ENCODE results near the gene RNF212B. TPM values are rescaled to one million over a fixed set of nuclear protein-coding genes. Genes with fewer than 3 reads are reported as not detected.
"Not testable (repeated sequence)": the region's sequence is repeated elsewhere in the genome, so short reads cannot be mapped to it uniquely, and the experiment has no call there.

Gene RNF212B
- total RNA-seq, 1 experiment from 2014 or later: not detected

- H2AFZ ChIP-seq; H3F3A ChIP-seq (ENCODE audit: insufficient read depth, low read depth); BruUV-seq (replicated peaks); POLR2A ChIA-PET (ENCODE audit: unreplicated experiment); H3K79me2 ChIP-seq (ENCODE audit: low read depth); H3K9me2 ChIP-seq (ENCODE audit: insufficient read depth); H3K4me2 ChIP-seq; DNase-seq; intact Hi-C loops (cut with micrococcal nuclease; ENCODE audit: unreplicated experiment); H3K4me1 ChIP-seq (replicated peaks; ENCODE audit: insufficient read depth); H3K27ac ChIP-seq; H4K20me1 ChIP-seq (ENCODE audit: insufficient read depth); H3K9me3 ChIP-seq (ENCODE audit: insufficient read depth, low read depth); H3K4me3 ChIP-seq; H3K36me3 ChIP-seq (ENCODE audit: low read depth); H3K27me3 ChIP-seq (ENCODE audit: insufficient read depth, low read depth): not testable (repeated sequence)
- CTCF ChIA-PET: interaction anchor here (0.6 kb wide), 1 partner anchor 47 kb away, joined by 9 read pairs; no protein-coding TSS in a partner anchor
These were observed 38.6 kb upstream of the RNF212B start for GRCh38 chr14:23199141-23199540.

- Histone ChIP-seq H3K79me2 (ENCODE audit: low read depth) (no peaks in the 10 kb centered on the region), H3K27me3 (ENCODE audit: insufficient read depth, low read depth) (no peaks in the 10 kb centered on the region), H3K36me3 (ENCODE audit: low read depth) (no peaks in the 10 kb centered on the region), H3K4me3 (no peak overlapping the region), H3K4me1 (replicated peaks; ENCODE audit: insufficient read depth) (no peaks in the 10 kb centered on the region), H2AFZ (no peak overlapping the region), H3K9me2 (ENCODE audit: insufficient read depth) (no peaks in the 10 kb centered on the region), H3K27ac (no peak overlapping the region), H4K20me1 (ENCODE audit: insufficient read depth) (no peaks in the 10 kb centered on the region), H3K9me3 (ENCODE audit: insufficient read depth, low read depth) (no peaks in the 10 kb centered on the region), H3F3A (ENCODE audit: insufficient read depth, low read depth) (no peaks in the 10 kb centered on the region), H3K4me2 (no peak overlapping the region)
- intact Hi-C loops (cut with micrococcal nuclease; ENCODE audit: unreplicated experiment): no loop called here
- ChIA-PET CTCF (no interaction called here), POLR2A (ENCODE audit: unreplicated experiment) (no interaction called here)
- no peak for DNase-seq
- no peak for TF ChIP-seq EZH2 (IDR thresholded peaks at IDR 0.05; ENCODE audit: low read depth)
- TF ChIP-seq, protein P1, sequence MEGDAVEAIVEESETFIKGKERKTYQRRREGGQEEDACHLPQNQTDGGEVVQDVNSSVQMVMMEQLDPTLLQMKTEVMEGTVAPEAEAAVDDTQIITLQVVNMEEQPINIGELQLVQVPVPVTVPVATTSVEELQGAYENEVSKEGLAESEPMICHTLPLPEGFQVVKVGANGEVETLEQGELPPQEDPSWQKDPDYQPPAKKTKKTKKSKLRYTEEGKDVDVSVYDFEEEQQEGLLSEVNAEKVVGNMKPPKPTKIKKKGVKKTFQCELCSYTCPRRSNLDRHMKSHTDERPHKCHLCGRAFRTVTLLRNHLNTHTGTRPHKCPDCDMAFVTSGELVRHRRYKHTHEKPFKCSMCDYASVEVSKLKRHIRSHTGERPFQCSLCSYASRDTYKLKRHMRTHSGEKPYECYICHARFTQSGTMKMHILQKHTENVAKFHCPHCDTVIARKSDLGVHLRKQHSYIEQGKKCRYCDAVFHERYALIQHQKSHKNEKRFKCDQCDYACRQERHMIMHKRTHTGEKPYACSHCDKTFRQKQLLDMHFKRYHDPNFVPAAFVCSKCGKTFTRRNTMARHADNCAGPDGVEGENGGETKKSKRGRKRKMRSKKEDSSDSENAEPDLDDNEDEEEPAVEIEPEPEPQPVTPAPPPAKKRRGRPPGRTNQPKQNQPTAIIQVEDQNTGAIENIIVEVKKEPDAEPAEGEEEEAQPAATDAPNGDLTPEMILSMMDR (conservative IDR thresholded peaks at IDR 0.05): no peak
- no TSS peak for BruUV-seq (replicated peaks)
These were observed 35.7 kb upstream of the RNF212B start for GRCh38 chr14:23202001-23202400.

GRCh38 chr14:23206422-23207145 is 31.2 kb upstream of the RNF212B start:
- no peaks in the 10 kb centered on the region for H3F3A ChIP-seq (ENCODE audit: insufficient read depth, low read depth)
- H3K27me3 ChIP-seq (ENCODE audit: insufficient read depth, low read depth): no peaks in the 10 kb centered on the region
- H3K4me1 ChIP-seq (replicated peaks; ENCODE audit: insufficient read depth): no peaks in the 10 kb centered on the region
- H3K9me3 ChIP-seq (ENCODE audit: insufficient read depth, low read depth): no peaks in the 10 kb centered on the region
- H3K9me2 ChIP-seq (ENCODE audit: insufficient read depth): no peaks in the 10 kb centered on the region
- no peak overlapping the region for H2AFZ ChIP-seq
- no peak for TF ChIP-seq EZH2 (IDR thresholded peaks at IDR 0.05; ENCODE audit: low read depth)
- TF ChIP-seq, protein P1 (conservative IDR thresholded peaks at IDR 0.05): no peak
- intact Hi-C loops (cut with micrococcal nuclease; ENCODE audit: unreplicated experiment): no loop called here
- CTCF ChIA-PET: interaction anchor here (0.5 to 0.6 kb wide), 2 partner anchors 23 to 43 kb away, joined by 5 to 6 read pairs; partner anchors contain the start of gene SLC7A8
- POLR2A ChIA-PET (ENCODE audit: unreplicated experiment): no interaction called here
- no peak overlapping the region for H3K4me3 ChIP-seq
- DNase-seq: no peak
- BruUV-seq (replicated peaks): no TSS peak
- no peaks in the 10 kb centered on the region for H3K79me2 ChIP-seq (ENCODE audit: low read depth)
- no peak overlapping the region for H3K27ac ChIP-seq
- no peaks in the 10 kb centered on the region for H4K20me1 ChIP-seq (ENCODE audit: insufficient read depth)
- no peaks in the 10 kb centered on the region for H3K36me3 ChIP-seq (ENCODE audit: low read depth)
- no peak overlapping the region for H3K4me2 ChIP-seq

GRCh38 chr14:23207146-23207540 is 30.6 kb upstream of the RNF212B start:
- H3F3A ChIP-seq (ENCODE audit: insufficient read depth, low read depth): no peaks in the 10 kb centered on the region
- no peaks in the 10 kb centered on the region for H3K9me3 ChIP-seq (ENCODE audit: insufficient read depth, low read depth)
- CTCF ChIA-PET: interaction anchor here (0.6 kb wide), 1 partner anchor 43 kb away, joined by 5 read pairs; no protein-coding TSS in a partner anchor
- H3K9me2 ChIP-seq (ENCODE audit: insufficient read depth): no peaks in the 10 kb centered on the region
- intact Hi-C loops (cut with micrococcal nuclease; ENCODE audit: unreplicated experiment): no loop called here
- DNase-seq: no peak
- no peak overlapping the region for H3K4me3 ChIP-seq
- no peak overlapping the region for H3K27ac ChIP-seq
- no peaks in the 10 kb centered on the region for H3K36me3 ChIP-seq (ENCODE audit: low read depth)
- no peak overlapping the region for H2AFZ ChIP-seq
- no peaks in the 10 kb centered on the region for H3K27me3 ChIP-seq (ENCODE audit: insufficient read depth, low read depth)
- H3K4me1 ChIP-seq (replicated peaks; ENCODE audit: insufficient read depth): no peaks in the 10 kb centered on the region
- H4K20me1 ChIP-seq (ENCODE audit: insufficient read depth): no peaks in the 10 kb centered on the region
- no peak overlapping the region for H3K4me2 ChIP-seq
- no peak for TF ChIP-seq EZH2 (IDR thresholded peaks at IDR 0.05; ENCODE audit: low read depth)
- TF ChIP-seq, protein P1 (conservative IDR thresholded peaks at IDR 0.05): no peak
- POLR2A ChIA-PET (ENCODE audit: unreplicated experiment): no interaction called here
- no TSS peak for BruUV-seq (replicated peaks)
- no peaks in the 10 kb centered on the region for H3K79me2 ChIP-seq (ENCODE audit: low read depth)

All from PC-9 (cell line).